ENCODE results near the gene ARID4B. TPM values are rescaled to one million over a fixed set of nuclear protein-coding genes. Genes with fewer than 3 reads are reported as not detected.

ARID4B gene
- total and polyA plus RNA-seq, 8 donors = 29.0 to 57.9 (median 49.9) TPM

DNA sequence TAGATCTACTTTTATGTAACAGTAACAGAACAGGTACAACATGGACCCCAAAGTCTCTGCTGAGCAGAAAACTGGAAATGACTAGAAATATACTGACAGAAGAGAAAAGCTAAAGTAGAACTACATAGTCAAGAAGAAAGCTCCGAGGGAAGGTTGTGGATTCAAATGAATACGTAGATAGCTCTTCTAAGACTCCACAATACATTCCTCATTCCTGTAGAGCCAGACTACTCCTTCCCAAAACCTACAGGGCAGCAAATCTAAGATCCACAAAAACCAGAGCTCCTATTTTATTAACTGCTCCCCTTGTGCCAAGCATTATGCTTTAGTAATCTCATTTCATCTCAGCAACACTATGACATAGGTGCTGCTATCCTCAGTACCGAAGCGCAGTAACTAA lies 35.2 kb downstream of the ARID4B start:
- H3K27ac ChIP-seq = no peak overlapping the region
- TF ChIP-seq, protein P1, sequence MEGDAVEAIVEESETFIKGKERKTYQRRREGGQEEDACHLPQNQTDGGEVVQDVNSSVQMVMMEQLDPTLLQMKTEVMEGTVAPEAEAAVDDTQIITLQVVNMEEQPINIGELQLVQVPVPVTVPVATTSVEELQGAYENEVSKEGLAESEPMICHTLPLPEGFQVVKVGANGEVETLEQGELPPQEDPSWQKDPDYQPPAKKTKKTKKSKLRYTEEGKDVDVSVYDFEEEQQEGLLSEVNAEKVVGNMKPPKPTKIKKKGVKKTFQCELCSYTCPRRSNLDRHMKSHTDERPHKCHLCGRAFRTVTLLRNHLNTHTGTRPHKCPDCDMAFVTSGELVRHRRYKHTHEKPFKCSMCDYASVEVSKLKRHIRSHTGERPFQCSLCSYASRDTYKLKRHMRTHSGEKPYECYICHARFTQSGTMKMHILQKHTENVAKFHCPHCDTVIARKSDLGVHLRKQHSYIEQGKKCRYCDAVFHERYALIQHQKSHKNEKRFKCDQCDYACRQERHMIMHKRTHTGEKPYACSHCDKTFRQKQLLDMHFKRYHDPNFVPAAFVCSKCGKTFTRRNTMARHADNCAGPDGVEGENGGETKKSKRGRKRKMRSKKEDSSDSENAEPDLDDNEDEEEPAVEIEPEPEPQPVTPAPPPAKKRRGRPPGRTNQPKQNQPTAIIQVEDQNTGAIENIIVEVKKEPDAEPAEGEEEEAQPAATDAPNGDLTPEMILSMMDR (IDR thresholded peaks at IDR 0.05) = no peak
- no peaks in the 10 kb centered on the region for H3K9me3 ChIP-seq
- H3K4me3 ChIP-seq = no peak overlapping the region
- no peak for DNase-seq
- intact Hi-C loops (cut with DNase I) = no loop called here
- ATAC-seq = no peak
- H3K4me1 ChIP-seq = peaks cover 0 to 45% of the 10 kb centered on the region in 2 donors
- no peaks in the 10 kb centered on the region for H3K27me3 ChIP-seq
- H3K36me3 ChIP-seq = no peaks in the 10 kb centered on the region

DNA sequence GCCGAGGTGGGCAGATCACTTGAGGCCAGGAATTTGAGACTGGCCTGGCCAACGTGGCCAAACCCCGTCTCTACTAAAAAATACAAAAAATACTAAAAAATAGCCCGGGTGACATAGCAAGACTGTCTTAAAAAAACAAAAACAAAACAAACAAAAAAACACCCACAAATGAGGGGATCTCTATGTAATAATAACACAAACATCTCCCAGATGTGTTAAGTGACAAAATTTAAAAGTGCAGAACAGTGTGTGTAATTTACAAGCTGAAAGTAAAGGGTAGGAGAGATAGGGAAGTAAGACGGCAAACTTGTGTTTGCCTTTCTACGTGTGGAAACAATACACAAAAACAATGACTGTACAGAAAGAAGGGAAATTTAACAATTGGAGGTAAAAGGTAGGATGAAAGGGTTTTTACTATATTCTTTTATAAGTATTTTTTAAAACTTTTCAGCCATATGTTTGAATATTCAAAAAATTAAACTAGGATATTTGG lies 36.3 kb downstream of the ARID4B start:
- Histone ChIP-seq H3K4me3 (no peak overlapping the region), H3K36me3 (no peaks in the 10 kb centered on the region), H3K9me3 (no peaks in the 10 kb centered on the region), H3K27me3 (no peaks in the 10 kb centered on the region), H3K27ac (no peak overlapping the region), H3K4me1 (peaks cover 0 to 49% of the 10 kb centered on the region in 2 donors)
- ATAC-seq (no peak), DNase-seq (no peak)
- TF ChIP-seq, protein P1 (IDR thresholded peaks at IDR 0.05) = no peak
- intact Hi-C loops (cut with DNase I) = no loop called here

DNA sequence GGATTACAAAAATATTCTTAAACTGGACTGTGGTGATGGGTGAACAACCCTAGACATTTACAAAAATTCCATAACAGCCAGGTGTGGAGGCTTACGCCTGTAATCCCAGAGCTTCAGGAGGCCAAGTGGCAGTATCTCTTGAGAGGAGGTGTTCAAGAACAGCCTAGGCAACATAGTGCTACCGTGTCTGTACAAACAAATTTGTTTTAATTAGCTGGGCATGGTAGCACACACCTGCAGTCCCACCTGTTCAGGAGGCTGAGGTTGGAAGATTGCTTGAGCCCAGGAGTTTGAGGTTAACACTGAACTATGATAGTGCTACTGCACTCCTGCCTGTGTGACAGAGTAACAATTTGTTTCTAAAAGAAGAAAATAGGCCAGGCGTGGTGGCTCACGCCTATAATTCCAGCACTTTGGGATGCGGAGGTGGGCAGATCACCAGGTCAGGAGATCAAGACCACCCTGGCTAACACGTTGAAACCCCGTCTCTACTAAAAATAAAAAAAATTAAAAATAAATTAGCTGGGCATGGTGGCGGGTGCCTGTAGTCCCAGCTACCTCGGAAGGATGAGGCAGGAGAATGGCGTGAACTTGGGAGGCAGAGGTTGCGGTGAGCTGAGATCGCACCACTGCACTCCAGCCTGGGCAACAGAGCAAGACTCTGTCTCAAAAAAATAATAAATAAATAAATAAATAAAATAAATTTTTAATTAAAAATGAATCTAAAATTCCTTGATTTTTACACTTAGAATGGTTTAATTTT lies 37.1 kb downstream of the ARID4B start:
- H3K36me3 ChIP-seq = no peaks in the 10 kb centered on the region
- H3K27ac ChIP-seq = no peak overlapping the region
- H3K4me3 ChIP-seq = no peak overlapping the region
- TF ChIP-seq, protein P1 (IDR thresholded peaks at IDR 0.05) = no peak
- intact Hi-C loops (cut with DNase I) = no loop called here
- no peaks in the 10 kb centered on the region for H3K27me3 ChIP-seq
- no peaks in the 10 kb centered on the region for H3K9me3 ChIP-seq
- peaks cover 0 to 52% of the 10 kb centered on the region in 2 donors for H3K4me1 ChIP-seq
- DNase-seq (peak in 1 of 4 donors; percentile 13), ATAC-seq (no peak)

DNA sequence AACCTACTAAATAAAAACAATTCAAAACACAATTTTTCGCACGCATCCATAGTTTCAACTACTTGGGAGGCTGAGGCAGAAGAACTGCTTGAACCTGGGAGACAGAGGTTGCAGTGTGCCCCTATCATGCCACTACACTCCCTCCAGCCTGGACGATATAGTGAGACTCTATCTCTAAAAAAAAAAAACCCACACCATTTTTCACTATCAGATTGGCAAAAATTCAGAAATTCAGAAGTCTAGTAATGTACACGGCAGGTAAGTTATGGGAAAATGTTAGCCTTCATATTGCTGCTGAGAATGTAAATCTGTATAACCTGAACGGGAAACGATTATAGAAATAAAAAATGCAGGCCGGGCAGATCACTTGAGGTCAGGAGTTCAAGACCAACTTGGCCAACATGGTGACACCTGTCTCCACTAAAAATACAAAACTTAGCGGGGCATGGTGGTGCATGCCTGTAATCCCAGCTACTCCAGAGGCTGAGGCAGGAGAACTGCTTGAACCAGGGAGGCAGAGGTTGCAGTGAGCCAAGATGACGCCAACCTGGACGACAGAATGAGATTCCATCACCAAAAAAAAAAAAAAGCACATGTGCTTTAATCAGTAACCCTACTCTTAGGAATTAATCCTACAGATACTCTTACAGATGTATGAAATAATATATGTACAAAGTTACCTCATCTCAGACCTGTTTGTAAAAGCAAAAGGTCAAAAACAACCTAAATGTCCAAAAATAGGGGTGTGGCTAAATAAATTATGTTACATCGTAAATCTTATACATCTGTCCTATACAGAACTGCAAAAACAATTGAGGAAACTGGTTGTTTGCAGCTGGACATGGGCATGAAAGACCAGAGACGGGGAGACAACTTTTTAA lies 37.9 kb downstream of the ARID4B start:
- no peak overlapping the region for H3K4me3 ChIP-seq
- intact Hi-C loops (cut with DNase I) = no loop called here
- H3K36me3 ChIP-seq = no peaks in the 10 kb centered on the region
- TF ChIP-seq, protein P1 (IDR thresholded peaks at IDR 0.05) = no peak
- no peak overlapping the region for H3K27ac ChIP-seq
- no peaks in the 10 kb centered on the region for H3K27me3 ChIP-seq
- H3K4me1 ChIP-seq = peaks cover 0 to 58% of the 10 kb centered on the region in 2 donors
- ATAC-seq (no peak), DNase-seq (no peak)
- H3K9me3 ChIP-seq = no peaks in the 10 kb centered on the region

Data from left lung (tissue), 10 donors.